ENCODE results near the gene HOXD1.

Gene HOXD1

GRCh38 chr2:176152350-176153181 is 35.9 kb upstream of the HOXD1 start:
- Histone ChIP-seq H3F3A (ENCODE audit: control insufficient read depth, insufficient read depth) (no peaks in the 10 kb centered on the region), H3K4me2 (ENCODE audit: low read length) (no peak overlapping the region), H3K27me3 (ENCODE audit: control insufficient read depth, low read length) (no peaks in the 10 kb centered on the region; the same call in 1 of the 2 replicates), H3K27ac (ENCODE audit: low read depth, low read length) (no peak overlapping the region), H3K4me3 (ENCODE audit: low read length) (no peak overlapping the region), H3K9me2 (replicated peaks; ENCODE audit: control insufficient read depth, low read length) (no peaks in the 10 kb centered on the region), H3K9me3 (ENCODE audit: control insufficient read depth, insufficient read depth, low read length) (no peaks in the 10 kb centered on the region), H3K79me2 (ENCODE audit: control insufficient read depth, low read length) (no peaks in the 10 kb centered on the region), H3K36me3 (ENCODE audit: control insufficient read depth, low read length) (no peaks in the 10 kb centered on the region), H3K4me1 (ENCODE audit: control insufficient read depth, low read length) (no peaks in the 10 kb centered on the region), H4K20me1 (ENCODE audit: control insufficient read depth, insufficient read depth, low read depth, low read length) (no peaks in the 10 kb centered on the region)
- no peak for TF ChIP-seq EZH2phosphoT487 (IDR thresholded peaks at IDR 0.05; ENCODE audit: borderline replicate concordance, low read length)
- TF ChIP-seq CTCF (IDR thresholded peaks at IDR 0.05; ENCODE audit: low read depth, low read length, poor library complexity, severe bottlenecking): no peak

GRCh38 chr2:176154576-176155252 is 33.8 kb upstream of the HOXD1 start:
- H3K9me2 ChIP-seq (replicated peaks; ENCODE audit: control insufficient read depth, low read length): no peaks in the 10 kb centered on the region
- no peak overlapping the region for H3K4me3 ChIP-seq (ENCODE audit: low read length)
- H3K9me3 ChIP-seq (ENCODE audit: control insufficient read depth, insufficient read depth, low read length): no peaks in the 10 kb centered on the region
- H3K79me2 ChIP-seq (ENCODE audit: control insufficient read depth, low read length): no peaks in the 10 kb centered on the region
- no peaks in the 10 kb centered on the region for H3F3A ChIP-seq (ENCODE audit: control insufficient read depth, insufficient read depth)
- TF ChIP-seq CTCF (IDR thresholded peaks at IDR 0.05; ENCODE audit: low read depth, low read length, poor library complexity, severe bottlenecking): no peak
- TF ChIP-seq EZH2phosphoT487 (IDR thresholded peaks at IDR 0.05; ENCODE audit: borderline replicate concordance, low read length): no peak
- no peak overlapping the region for H3K4me2 ChIP-seq (ENCODE audit: low read length)
- H3K27me3 ChIP-seq (ENCODE audit: control insufficient read depth, low read length): no peaks in the 10 kb centered on the region
- H4K20me1 ChIP-seq (ENCODE audit: control insufficient read depth, insufficient read depth, low read depth, low read length): no peaks in the 10 kb centered on the region
- H3K36me3 ChIP-seq (ENCODE audit: control insufficient read depth, low read length): no peaks in the 10 kb centered on the region
- H3K4me1 ChIP-seq (ENCODE audit: control insufficient read depth, low read length): no peaks in the 10 kb centered on the region
- H3K27ac ChIP-seq (ENCODE audit: low read depth, low read length): no peak overlapping the region

GRCh38 chr2:176155356-176156044 is 33.0 kb upstream of the HOXD1 start:
- Histone ChIP-seq H3K9me3 (ENCODE audit: control insufficient read depth, insufficient read depth, low read length) (no peaks in the 10 kb centered on the region; the same call in 1 of the 2 replicates), H3K4me3 (ENCODE audit: low read length) (no peak overlapping the region), H3K4me2 (ENCODE audit: low read length) (no peak overlapping the region), H3K4me1 (ENCODE audit: control insufficient read depth, low read length) (no peaks in the 10 kb centered on the region), H3K9me2 (replicated peaks; ENCODE audit: control insufficient read depth, low read length) (no peaks in the 10 kb centered on the region), H3K79me2 (ENCODE audit: control insufficient read depth, low read length) (no peaks in the 10 kb centered on the region), H4K20me1 (ENCODE audit: control insufficient read depth, insufficient read depth, low read depth, low read length) (no peaks in the 10 kb centered on the region), H3F3A (ENCODE audit: control insufficient read depth, insufficient read depth) (no peaks in the 10 kb centered on the region), H3K27ac (ENCODE audit: low read depth, low read length) (no peak overlapping the region), H3K27me3 (ENCODE audit: control insufficient read depth, low read length) (no peaks in the 10 kb centered on the region), H3K36me3 (ENCODE audit: control insufficient read depth, low read length) (no peaks in the 10 kb centered on the region)
- TF ChIP-seq EZH2phosphoT487 (IDR thresholded peaks at IDR 0.05; ENCODE audit: borderline replicate concordance, low read length) (no peak), CTCF (IDR thresholded peaks at IDR 0.05; ENCODE audit: low read depth, low read length, poor library complexity, severe bottlenecking) (no peak)
